Endometrial microvascular endothelial cells (primary cell): ENCODE measurements around the gene PTK7. TPM values are rescaled to one million over a fixed set of nuclear protein-coding genes. Genes with fewer than 3 reads are reported as not detected.
"Not testable (repeated sequence)": the region's sequence is repeated elsewhere in the genome, so short reads cannot be mapped to it uniquely, and the experiment has no call there.

Experiments
- in situ Hi-C: cut with HindIII; loops from 2 replicates; pipeline ENCODE4 v1.10.0; 2017; ENCODE audit warnings: low sequenced_read_pairs, low pct_unique_long_range_greater_than_20kb; ENCODE audit errors: inconsistent ontology term
- total RNA-seq: library from RNA; depleted of rRNA; stranded (reverse); fragments of >200 nt; gene quantifications from one replicate; pipeline ENCODE4 v1.2.3, GENCODE V29; 2015; ENCODE audit errors: inconsistent ontology term

Gene PTK7
- total RNA-seq, 1 donor from 2014 or later, result 43.1 TPM

DNA sequence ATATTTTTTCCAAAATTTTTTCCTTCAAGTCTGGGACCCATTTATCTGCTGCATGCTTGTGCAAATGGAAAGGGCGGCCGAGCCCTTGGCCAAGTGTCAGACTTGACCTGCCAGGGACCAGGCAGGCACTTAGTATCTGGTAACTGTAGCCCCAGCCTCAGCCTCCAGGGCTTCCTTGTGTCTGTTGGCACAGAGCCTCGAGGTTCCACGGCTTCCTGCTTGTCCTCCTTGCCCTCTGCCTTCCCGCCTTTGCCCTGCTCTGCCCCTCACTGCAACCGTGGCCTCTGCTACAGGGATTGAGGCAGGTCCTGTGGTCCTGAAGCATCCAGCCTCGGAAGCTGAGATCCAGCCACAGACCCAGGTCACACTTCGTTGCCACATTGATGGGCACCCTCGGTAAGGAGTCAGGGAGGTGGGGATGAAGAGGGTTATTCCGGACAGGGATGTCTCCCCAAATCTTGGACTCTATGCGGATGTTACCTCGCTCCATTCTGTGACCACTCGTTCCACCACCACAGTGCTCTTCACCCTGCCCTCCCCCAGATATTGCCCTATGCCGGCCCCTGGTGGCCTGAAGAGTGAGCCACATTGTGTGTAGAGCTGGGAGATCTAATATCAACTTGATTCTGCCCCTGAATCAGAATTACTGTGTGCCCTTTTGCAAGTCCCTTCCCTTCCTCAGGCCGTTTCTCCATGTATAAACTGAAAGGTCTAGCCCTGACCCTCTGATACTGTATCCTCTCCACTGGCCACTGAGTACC, 53.5 kb downstream of the PTK7 start:
- in situ Hi-C loops, result no loop called here

DNA sequence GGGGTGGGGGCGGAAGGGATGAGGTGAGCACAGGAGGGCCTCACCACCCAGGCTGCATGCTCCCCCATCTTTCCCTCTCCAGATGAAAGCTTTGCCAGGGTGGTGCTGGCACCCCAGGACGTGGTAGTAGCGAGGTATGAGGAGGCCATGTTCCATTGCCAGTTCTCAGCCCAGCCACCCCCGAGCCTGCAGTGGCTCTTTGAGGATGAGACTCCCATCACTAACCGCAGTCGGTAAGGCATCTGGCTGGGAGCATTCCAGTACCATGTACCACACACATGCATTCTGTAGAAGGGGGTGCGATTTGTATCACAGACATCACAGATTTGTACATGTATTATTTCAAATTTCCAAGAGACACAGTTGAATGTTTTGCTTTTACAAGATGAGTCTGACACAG, 54.3 kb downstream of the PTK7 start:
- in situ Hi-C loops, result no loop called here

DNA sequence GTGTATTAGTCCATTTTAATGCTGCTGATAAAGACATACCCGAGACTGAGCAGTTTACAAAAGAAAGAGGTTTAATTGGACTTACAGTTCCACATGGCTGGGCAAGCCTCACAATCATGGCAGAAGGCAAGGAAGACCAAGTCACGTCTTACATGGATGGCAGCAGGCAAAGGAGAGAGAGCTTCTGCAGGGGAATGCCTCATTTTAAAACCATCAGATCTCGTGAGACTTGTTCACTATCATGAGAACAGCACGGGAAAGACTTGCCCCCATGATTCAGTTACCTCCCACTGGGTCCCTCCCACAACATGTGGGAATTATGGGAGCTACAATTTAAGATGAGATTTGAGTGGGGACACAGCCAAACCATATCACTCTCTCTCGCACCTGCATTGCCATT, 55.3 kb downstream of the PTK7 start:
- in situ Hi-C loops, result not testable (repeated sequence)

DNA sequence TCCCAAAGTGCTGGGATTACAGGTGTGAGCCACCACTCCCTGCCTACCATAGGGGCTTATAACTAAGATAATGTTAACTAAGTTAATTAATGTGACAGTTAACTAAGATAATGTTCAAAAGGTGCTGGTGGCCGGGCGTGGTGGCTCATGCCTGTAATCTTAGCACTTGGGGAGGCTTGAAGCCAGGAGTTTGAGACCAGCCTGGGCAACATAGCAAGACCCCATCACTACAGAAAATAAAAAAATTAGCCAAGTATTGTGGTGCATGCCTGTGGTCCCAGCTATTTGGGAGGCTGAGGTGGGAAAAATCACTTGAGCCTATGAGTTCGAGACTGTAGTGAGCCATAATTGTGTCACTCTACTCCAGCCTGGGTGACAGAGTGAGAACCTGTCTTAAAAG, 62.2 kb downstream of the PTK7 start:
- in situ Hi-C loops, result no loop called here

DNA sequence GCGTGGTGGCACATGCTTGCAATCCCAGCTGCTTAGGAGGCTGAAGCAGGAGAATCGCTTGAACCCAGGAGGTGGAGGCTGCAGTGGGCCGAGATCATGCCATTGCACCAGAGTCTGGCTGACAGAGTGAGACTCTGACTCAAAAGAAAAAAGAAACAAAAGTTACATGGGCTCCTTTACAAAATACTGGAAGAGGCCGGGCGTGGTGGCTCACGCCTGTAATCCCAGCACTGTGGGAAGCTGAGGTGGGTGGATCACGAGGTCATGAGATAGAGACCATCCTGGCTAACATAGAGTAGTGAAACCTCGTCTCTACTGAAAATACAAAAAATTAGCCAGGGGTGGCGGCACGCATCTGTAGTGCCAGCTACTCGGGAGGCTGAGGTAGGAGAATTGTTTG, 63.9 kb downstream of the PTK7 start:
- in situ Hi-C loops, result not testable (repeated sequence)

DNA sequence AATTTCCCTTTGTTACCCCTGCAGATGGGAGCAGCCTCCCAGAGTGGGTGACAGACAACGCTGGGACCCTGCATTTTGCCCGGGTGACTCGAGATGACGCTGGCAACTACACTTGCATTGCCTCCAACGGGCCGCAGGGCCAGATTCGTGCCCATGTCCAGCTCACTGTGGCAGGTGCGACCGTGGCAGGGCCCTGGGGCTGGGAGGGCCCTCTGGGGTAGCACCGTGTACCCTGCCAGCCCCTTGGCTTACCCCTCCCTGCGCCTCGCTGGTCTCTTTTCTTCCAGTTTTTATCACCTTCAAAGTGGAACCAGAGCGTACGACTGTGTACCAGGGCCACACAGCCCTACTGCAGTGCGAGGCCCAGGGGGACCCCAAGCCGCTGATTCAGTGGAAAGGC, 65.5 kb downstream of the PTK7 start:
- in situ Hi-C loops, result no loop called here

DNA sequence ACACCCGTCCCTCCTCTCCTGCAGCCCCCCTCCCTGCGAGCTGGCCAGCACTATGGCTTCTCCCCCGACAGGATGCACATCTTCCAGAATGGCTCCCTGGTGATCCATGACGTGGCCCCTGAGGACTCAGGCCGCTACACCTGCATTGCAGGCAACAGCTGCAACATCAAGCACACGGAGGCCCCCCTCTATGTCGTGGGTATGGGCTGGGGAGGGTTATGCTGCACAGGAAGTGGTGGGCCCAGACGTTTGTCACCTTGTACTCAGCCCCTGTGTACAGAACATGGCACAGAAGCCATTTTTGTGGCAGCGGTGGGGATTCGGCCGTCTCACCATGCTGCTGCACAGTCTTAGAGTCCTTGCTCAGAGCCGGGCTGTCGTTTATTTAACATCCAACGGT, 66.0 kb downstream of the PTK7 start:
- in situ Hi-C loops, result no loop called here

DNA sequence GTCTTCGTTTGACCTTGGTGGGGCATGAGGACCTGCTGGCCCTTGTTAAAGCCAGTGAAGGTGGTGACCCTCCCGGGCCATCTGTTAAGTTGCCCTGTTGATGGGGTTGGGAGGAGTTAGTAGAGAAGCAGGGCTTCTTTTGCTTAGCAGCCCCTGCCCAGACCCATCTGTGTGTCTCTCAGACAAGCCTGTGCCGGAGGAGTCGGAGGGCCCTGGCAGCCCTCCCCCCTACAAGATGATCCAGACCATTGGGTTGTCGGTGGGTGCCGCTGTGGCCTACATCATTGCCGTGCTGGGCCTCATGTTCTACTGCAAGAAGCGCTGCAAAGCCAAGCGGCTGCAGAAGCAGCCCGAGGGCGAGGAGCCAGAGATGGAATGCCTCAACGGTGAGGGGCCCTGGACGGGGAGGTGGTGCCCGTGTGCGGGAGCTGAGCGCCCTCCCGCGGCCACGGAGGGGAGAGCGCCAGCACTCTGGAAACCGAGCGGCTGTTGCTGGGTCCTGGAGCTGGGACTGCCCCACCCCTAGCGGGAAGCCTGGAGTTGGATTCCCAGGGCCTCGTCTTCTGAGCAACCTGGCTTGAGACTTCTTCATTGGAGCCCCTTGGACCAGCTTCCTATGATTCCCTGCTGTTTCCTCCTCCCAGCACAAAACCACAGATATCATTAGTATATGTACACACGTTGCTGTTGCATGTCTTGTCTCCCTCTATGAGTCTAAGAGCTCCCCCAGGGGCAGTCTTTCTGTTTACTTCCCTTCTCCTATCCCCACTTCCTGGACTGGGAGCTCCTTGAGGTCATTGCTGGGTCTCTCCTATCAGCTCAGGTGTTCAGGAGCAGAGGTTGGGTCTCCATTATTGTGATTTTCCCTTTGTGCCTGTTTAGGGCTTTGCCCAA, 67.4 kb downstream of the PTK7 start:
- in situ Hi-C loops, result no loop called here

DNA sequence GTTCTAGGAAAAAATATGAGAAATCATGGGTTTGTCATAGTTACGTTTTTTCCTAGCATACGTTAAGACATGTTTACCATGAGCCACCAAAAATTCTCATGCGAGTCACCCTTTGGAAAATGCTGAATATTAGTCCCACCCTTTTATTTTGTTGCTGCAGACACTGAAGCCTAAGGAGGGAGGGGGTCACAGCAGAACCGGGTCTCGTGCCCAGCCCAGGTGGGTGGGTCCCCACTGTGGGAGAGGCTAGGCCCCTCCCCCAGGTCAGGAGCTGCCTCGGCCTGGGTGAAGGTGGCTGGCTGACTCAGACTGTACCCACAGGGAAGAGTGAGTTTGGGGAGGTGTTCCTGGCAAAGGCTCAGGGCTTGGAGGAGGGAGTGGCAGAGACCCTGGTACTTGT, 68.8 kb downstream of the PTK7 start:
- in situ Hi-C loops, result no loop called here

DNA sequence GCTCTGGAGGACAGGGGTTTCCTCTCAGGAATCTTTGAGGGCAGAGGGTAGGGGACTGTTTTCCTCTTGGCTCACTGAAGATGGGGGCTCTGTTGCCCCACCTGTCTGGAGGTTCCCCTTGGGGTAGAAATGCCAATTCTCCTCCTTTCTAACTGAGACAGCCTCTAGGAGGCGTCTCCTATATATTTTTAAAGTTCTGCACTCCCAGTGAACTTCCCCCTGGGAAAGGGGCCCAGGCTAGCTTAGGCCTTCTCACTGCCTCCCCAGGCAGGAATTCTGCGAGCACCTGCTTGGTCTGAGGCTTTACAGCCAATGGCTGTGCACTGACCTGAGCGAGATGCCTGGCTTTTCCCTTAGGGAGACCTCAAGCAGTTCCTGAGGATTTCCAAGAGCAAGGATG, 70.1 kb downstream of the PTK7 start:
- in situ Hi-C loops, result no loop called here

DNA sequence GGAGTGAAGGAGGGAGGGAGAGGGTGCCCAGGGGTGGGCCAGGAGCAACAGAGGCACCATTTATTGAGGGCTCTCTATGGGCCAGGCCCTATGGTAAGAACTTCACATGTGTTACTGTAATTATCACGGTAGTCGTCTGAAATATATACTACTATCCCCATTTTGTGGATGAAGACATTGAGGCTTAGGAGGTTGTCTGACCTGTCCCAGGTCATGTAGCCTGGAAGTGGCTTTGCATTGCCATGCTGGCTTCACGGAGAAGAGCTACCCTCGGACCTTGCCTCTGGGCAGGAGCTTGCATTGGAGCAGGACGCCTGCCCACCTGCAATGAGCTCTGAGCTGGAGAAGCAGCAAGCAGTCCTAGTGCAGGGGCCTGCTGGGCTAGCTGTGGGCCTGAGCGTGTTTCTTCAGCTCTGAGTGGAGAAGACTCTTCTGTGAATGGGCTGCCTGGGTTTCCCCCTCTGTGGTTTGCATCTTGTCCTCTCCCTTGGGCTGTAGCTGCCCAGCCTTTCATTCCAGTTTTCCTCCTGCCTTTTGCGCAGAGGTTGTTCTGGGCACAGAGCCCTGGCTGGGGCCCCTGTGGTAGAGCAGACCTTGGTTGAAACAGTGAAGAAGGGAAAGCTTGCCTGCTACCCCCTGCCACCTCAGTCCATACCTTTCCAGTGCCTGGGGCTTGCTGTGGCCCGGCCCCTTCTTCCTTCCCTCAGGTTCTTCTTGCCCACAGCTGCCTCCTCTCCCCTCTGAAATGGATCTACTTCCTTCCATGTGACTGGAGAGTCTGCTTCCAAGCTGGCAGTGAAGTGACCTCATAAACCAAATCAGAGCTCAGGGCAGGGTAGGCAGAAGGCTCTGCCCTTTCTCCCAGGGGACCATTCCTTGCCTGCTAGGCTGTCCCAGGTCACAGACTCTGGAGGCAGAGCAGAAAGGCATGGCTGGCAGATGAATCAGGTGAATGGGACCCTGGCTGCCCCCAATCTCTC, 70.9 kb downstream of the PTK7 start:
- in situ Hi-C loops, result no loop called here

DNA sequence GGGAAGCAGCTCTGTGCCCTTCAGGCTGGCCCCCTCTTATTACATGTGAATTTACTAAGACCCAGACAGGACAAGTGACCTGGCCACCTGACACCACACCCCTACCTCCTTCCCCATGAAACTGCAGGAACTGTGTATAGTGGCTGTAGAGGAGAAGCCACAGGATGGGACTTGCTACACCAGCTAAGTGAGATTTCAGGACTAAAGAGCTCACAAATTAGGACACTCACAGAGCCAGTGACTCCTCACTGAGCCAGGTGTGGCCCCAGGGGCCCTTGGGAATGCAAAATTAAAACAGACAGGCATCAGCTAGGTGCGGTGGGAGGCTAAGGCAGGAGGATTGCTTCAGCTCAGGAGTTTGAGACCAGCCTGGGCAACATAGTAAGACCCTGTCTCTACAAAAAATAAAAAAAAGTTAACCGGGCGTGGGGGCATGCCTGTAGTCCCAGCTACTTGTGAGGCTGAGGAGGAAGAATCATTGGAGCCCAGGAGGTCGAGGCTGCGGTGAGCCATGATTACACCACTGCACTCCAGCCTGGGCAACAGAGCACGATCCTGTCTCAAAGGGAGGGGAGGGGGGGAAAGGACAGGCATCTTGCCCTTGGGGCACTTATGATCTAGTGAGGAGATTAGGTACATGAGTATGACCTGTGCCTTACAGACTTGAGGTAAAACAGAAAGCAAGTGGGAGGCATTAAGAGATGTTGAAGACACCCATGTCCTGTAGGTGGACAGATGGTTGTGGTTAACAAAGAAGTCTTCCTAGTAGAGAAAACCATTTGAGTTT, 71.8 kb downstream of the PTK7 start:
- in situ Hi-C loops, result no loop called here

DNA sequence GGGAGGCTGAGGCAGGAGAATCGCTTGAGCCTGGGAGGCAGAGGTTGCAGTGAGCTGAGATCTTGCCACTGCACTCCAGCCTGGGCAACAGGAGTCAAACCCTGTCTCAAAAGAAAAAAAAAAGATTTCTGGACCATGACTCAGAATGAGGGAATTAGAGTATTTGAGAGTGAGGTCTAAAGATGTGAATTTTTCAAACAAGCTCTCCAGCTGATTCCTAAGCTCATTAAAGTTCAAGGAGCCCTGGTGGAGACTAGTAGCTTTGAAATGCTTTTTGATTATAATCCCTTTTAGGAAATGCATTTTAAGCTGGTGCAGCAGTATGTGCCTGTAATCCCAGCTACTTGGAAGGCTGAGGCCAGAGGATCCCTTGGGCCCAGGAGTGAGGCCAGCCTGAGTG, 73.2 kb downstream of the PTK7 start:
- in situ Hi-C loops, result no loop called here

DNA sequence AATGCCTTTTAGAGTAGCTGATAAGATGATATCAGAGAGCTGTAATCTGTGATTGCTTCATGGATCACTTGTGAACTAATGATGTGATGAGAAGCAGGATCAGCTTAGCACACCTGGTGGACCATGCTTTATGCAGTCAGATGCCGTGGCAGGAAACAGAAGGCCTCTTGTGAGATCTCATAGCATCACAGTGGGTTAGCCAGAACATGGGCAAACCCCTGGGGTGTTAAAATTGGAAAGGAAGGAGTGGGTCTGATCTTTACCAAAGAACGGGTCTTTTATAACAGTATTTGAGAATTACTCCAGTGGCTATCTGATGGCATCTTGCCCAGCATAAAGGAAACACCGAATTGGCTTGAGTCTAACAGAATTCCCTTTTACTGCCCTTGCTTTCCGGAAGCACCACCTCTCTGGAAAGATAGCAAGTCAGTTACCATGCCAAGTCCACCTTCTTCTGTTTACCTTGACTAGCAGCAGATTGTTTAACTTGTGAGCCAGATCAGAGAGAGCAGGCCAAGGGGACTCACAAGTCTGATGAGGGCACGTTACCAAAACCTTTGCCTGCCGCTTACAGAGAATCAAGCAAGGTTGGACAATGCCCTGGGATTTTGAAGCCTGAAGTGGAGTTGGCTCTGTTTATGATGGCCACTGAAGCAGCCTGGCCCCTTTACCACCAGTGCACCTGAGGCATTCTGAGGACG, 74.1 kb downstream of the PTK7 start:
- in situ Hi-C loops, result no loop called here

DNA sequence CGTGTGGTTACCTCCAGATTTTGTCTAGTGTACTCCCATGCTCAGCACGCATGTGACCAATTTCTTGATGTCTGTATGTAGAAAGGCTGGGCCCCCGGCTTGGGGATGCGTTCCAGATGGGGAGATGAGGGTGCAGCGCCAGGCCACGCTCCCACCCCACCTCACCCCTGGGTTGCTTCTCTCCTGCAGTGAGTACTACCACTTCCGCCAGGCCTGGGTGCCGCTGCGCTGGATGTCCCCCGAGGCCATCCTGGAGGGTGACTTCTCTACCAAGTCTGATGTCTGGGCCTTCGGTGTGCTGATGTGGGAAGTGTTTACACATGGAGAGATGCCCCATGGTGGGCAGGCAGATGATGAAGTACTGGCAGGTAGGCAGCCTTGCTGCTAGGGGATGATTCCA, 83.5 kb downstream of the PTK7 start:
- in situ Hi-C loops, result no loop called here

DNA sequence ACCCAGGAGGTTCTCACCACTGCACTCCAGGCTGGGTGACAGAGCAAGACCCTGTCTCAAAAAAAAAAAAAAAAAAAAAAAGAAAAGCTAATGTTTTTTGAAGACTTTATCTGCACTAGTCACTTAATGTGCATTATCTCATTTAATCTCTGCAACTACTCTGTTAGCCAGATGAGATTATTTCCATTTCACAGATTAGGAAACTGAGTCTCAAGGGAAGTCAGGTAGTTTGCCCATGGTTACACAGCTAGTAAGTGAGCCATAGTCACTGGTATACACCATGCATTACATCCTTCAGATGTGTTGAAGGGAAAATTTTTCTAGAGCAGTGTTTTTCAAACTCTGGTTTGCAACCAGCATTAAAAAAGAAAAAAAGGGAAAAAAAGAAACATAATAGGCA, 87.8 kb downstream of the PTK7 start:
- in situ Hi-C loops, result no loop called here

DNA sequence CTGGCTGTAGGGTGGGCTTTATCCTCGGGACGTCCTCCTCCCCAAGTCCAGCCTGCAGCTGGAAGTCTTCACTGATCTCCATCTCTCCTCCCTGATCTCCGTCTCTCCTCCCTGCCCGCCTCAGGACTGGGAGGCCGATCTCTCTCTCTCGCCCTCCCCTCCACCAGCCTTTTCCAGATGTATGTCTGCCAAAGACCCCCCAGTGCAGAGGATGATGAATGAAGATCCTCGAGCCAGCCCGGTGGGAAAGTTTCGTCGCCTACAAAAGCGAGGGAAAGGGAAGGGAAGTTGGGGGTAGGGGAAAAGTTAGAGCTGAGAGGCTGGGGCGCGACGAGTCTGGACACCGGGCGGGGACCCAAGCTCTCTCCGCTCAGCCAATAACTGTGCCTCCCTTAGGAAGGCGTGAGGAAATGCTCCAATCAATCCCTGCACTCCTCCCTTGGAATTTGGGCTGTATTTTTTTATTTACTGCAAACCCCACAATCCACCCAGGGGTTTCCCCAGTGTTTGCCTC, 94.4 kb downstream of the PTK7 start:
- in situ Hi-C loops, result no loop called here
